ENCODE data around the gene MARCKS. TPM values are rescaled to one million over a fixed set of nuclear protein-coding genes. Genes with fewer than 3 reads are reported as not detected.
A peak's percentile ranks its signal among the peaks of the same experiment; 100 is the strongest.
"Not testable (repeated sequence)": the region's sequence is repeated elsewhere in the genome, so short reads cannot be mapped to it uniquely, and the experiment has no call there.

MARCKS gene
- total RNA-seq, 1 experiment from 2014 or later: 93.2 TPM

DNA sequence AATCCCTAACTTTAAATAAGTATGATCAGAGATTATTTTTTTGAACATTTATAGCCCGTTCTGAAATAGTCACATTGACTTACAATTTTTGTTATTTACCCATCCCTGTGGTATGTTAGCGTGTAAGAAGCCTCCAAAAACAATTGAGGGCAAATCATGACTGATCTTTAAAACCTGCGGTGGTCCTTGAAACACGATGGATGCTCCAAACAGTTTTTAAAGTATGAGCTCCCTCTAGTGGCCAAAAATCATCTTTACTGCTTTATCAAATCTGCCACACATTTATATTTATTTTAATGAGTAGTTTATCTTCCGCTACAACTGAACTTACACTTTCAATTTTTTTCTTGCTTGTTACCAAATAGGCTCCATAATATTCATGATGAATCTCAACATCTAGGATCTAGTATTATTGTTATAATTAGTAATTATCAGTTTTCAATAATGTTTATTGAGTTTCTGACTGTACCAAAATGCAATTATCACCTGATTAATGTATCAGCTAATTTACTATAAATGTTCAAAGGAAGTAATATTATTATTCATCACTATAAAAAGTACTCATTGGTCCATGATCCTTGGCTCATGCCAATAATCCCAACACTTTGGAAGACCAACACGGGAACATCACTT is 52.2 kb downstream of the MARCKS start:
- no peaks in the 10 kb centered on the region for H4K20me1 ChIP-seq (ENCODE audit: insufficient read depth)
- ChIA-PET POLR2A (ENCODE audit: unreplicated experiment) (interaction anchor here (0.6 kb wide), 1 partner anchor 1568 kb away, joined by 13 read pairs; no protein-coding TSS in a partner anchor), CTCF (no interaction called here)
- DNase-seq: peak; percentile 5 to 57
- BruUV-seq (replicated peaks): no TSS peak
- H3K27me3 ChIP-seq (ENCODE audit: insufficient read depth, low read depth): no peaks in the 10 kb centered on the region
- no peak overlapping the region for H3K4me3 ChIP-seq
- no peaks in the 10 kb centered on the region; the same call in 1 of the 2 replicates for H3K9me3 ChIP-seq (ENCODE audit: insufficient read depth, low read depth)
- H3K36me3 ChIP-seq (ENCODE audit: low read depth): no peaks in the 10 kb centered on the region
- H3K79me2 ChIP-seq (ENCODE audit: low read depth): no peaks in the 10 kb centered on the region
- H2AFZ ChIP-seq: no peak overlapping the region
- intact Hi-C loops (cut with micrococcal nuclease; ENCODE audit: unreplicated experiment): loop anchor here (1.0 to 2.0 kb wide), 3 partner anchors 51 to 1129 kb away; no protein-coding TSS in a partner anchor
- H3K4me1 ChIP-seq (replicated peaks; ENCODE audit: insufficient read depth): 0 out of 2 replicates have a peak, but pooled peaks cover 7% of the 10 kb centered on the region
- H3K9me2 ChIP-seq (ENCODE audit: insufficient read depth): no peaks in the 10 kb centered on the region
- peak overlapping the region; percentile 34; the same call in 1 of the 2 replicates for H3K4me2 ChIP-seq
- H3K27ac ChIP-seq: no peak overlapping the region
- TF ChIP-seq, protein P1, sequence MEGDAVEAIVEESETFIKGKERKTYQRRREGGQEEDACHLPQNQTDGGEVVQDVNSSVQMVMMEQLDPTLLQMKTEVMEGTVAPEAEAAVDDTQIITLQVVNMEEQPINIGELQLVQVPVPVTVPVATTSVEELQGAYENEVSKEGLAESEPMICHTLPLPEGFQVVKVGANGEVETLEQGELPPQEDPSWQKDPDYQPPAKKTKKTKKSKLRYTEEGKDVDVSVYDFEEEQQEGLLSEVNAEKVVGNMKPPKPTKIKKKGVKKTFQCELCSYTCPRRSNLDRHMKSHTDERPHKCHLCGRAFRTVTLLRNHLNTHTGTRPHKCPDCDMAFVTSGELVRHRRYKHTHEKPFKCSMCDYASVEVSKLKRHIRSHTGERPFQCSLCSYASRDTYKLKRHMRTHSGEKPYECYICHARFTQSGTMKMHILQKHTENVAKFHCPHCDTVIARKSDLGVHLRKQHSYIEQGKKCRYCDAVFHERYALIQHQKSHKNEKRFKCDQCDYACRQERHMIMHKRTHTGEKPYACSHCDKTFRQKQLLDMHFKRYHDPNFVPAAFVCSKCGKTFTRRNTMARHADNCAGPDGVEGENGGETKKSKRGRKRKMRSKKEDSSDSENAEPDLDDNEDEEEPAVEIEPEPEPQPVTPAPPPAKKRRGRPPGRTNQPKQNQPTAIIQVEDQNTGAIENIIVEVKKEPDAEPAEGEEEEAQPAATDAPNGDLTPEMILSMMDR (conservative IDR thresholded peaks at IDR 0.05): peak; percentile 99
- no peak for TF ChIP-seq EZH2 (IDR thresholded peaks at IDR 0.05; ENCODE audit: low read depth)
- H3F3A ChIP-seq (ENCODE audit: insufficient read depth, low read depth): no peaks in the 10 kb centered on the region

DNA sequence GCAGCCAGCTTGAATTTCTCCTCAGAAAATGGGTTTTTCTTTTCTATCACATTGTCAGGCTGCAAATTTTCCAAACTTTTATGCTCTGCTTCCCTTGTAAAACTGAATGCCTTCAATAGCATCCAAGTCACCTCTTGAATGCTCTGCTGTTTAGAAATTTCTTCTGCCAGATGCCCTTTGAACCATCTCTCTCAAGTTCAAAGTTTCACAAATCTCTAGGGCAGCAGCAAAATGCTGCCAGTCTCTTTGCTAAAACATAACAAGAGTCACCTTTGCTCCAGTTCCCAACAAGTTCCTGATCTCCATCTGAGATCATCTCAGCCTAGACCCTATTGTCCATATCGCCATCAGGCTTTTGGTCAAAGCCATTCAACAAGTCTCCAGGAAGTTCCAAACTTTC is 53.1 kb downstream of the MARCKS start:
- H3K9me2 ChIP-seq (ENCODE audit: insufficient read depth); H3K36me3 ChIP-seq (ENCODE audit: low read depth); H3K9me3 ChIP-seq (ENCODE audit: insufficient read depth, low read depth); H3K79me2 ChIP-seq (ENCODE audit: low read depth); DNase-seq; H3K27ac ChIP-seq; H3F3A ChIP-seq (ENCODE audit: insufficient read depth, low read depth); H2AFZ ChIP-seq; H4K20me1 ChIP-seq (ENCODE audit: insufficient read depth); CTCF ChIA-PET; H3K4me3 ChIP-seq; intact Hi-C loops (cut with micrococcal nuclease; ENCODE audit: unreplicated experiment); H3K4me1 ChIP-seq (replicated peaks; ENCODE audit: insufficient read depth); POLR2A ChIA-PET (ENCODE audit: unreplicated experiment); H3K4me2 ChIP-seq; H3K27me3 ChIP-seq (ENCODE audit: insufficient read depth, low read depth); BruUV-seq (replicated peaks): not testable (repeated sequence)

Other genes starting within 250 kb of the MARCKS start
- gene HDAC2, start 113.8 kb downstream of the MARCKS start, total RNA-seq (2021): 129 and 131 TPM in 2 replicates